Measurements from ENCODE around the gene M1AP. TPM values are rescaled to one million over a fixed set of nuclear protein-coding genes. Genes with fewer than 3 reads are reported as not detected.

The M1AP gene
- polyA plus RNA-seq, 2 of the 4 experiments (the other 2 are of a cell fraction): not detected

DNA sequence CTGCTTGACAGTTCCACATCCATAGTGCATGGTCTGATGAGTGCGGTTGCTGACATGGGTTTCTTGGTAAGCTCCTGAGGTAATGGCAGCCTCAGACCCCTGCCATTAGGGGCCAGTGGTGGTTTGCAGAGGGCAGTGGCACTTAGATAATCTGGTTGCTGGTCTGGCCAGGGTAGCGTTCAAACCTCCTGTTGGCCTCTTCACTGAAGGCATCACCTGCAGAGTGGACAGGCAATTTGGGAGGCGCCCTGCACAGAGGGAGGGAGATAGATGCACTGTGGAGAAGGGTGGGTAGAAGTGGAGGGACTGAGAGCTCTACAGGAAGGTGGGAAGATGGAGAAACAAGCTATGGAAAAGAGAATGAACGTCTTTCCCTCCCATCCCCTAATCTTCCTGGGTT is 114.7 kb downstream of the M1AP start:
- ATAC-seq (no peak), FAIRE-seq (no peak), DNase-seq (ENCODE audit: low read depth in 1 of 2, low spot score in 1 of 2) (no peak)
- ChIA-PET POLR2A (no interaction called here), CTCF (interaction anchor here (0.5 to 8.5 kb wide), 17 partner anchors 11 to 819 kb away, joined by 3 to 92 read pairs (median 6); partner anchors contain the start of genes CCDC142, LBX2, PCGF1 and TTC31)
- no peak overlapping the region for H3K4me3 ChIP-seq
- H3K4me2 ChIP-seq: no peak overlapping the region
- H3K27ac ChIP-seq: no peak overlapping the region
- peaks cover 8% of the 10 kb centered on the region for H3K4me1 ChIP-seq
- WGBS (ENCODE audit: missing lambda C conversion rate): 78% methylated on average over 4 of the region's 4 CpGs
- no peak for TF ChIP-seq FOSB (CRISPR knock-in tag; IDR thresholded peaks at IDR 0.05)
- TF ChIP-seq FOXS1 (CRISPR knock-in tag; IDR thresholded peaks at IDR 0.05): no peak
- TF ChIP-seq ZFP36 (IDR thresholded peaks at IDR 0.05; ENCODE audit: borderline replicate concordance, partially characterized antibody): no peak
- no peak for TF ChIP-seq JUNB (IDR thresholded peaks at IDR 0.05)
- TF ChIP-seq CBX8 (IDR thresholded peaks at IDR 0.05): no peak
- no peak for TF ChIP-seq KDM5A (IDR thresholded peaks at IDR 0.05)
- no peak for TF ChIP-seq CHD2 (IDR thresholded peaks at IDR 0.05; ENCODE audit: low read length, partially characterized antibody)
- no peak for TF ChIP-seq ESRRA (IDR thresholded peaks at IDR 0.05; ENCODE audit: borderline replicate concordance, low read length)
- TF ChIP-seq EP300 (IDR thresholded peaks at IDR 0.05): no peak
- no peak for TF ChIP-seq HEYL (CRISPR knock-in tag; IDR thresholded peaks at IDR 0.05)
- TF ChIP-seq MAFK (IDR thresholded peaks at IDR 0.05; ENCODE audit: partially characterized antibody): no peak
- TF ChIP-seq RARB (CRISPR knock-in tag; IDR thresholded peaks at IDR 0.05): no peak
- no peak for TF ChIP-seq RNF2 (IDR thresholded peaks at IDR 0.05; ENCODE audit: borderline replicate concordance, low read depth)
- no peak for TF ChIP-seq TP53 (CRISPR knock-in tag; IDR thresholded peaks at IDR 0.05)
- TF ChIP-seq GATA3 (IDR thresholded peaks at IDR 0.05; ENCODE audit: borderline replicate concordance): no peak
- TF ChIP-seq, protein P1, sequence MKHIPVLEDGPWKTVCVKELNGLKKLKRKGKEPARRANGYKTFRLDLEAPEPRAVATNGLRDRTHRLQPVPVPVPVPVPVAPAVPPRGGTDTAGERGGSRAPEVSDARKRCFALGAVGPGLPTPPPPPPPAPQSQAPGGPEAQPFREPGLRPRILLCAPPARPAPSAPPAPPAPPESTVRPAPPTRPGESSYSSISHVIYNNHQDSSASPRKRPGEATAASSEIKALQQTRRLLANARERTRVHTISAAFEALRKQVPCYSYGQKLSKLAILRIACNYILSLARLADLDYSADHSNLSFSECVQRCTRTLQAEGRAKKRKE (CRISPR knock-in tag; IDR thresholded peaks at IDR 0.05; ENCODE audit: low read depth): no peak
- TF ChIP-seq HOXB5 (CRISPR knock-in tag; IDR thresholded peaks at IDR 0.05): no peak
- TF ChIP-seq JUN (IDR thresholded peaks at IDR 0.05): no peak
- H3K9me3 ChIP-seq: no peaks in the 10 kb centered on the region

DNA sequence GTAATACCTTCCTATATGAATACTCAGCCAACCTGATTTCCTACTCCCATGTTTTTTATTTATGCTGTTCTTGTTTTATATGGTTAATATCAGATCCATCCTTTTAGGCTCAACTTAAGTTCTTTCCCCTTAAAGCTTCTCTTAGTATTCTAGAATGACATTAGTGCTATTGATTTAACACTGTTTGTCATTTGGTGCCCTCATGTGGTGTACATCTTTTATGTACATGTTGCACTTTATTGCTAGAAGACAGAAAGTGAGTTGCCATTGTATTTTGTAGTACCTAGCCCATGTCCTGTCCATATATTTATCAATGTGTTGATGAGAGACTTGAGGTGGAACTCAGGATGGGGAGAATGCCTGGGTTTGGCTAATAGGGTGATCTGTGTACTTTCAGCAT is 115.9 kb downstream of the M1AP start:
- no peak overlapping the region for H3K4me2 ChIP-seq
- H3K27ac ChIP-seq: no peak overlapping the region
- CTCF ChIA-PET: interaction anchor here (0.7 to 8.5 kb wide), 32 partner anchors 10 to 293 kb away, joined by 3 to 92 read pairs (median 6); partner anchors contain the start of genes C2orf81, CCDC142, LBX2 and LOXL3
- TF ChIP-seq NPAS2 (CRISPR knock-in tag; IDR thresholded peaks at IDR 0.05; ENCODE audit: borderline replicate concordance) (no peak), RNF2 (IDR thresholded peaks at IDR 0.05; ENCODE audit: borderline replicate concordance, low read depth) (no peak), RAD21 (conservative IDR thresholded peaks at IDR 0.05 in 1 of 2, IDR thresholded peaks at IDR 0.05 in 1 of 2) (peak; percentile 74 to 80), MAFK (IDR thresholded peaks at IDR 0.05; ENCODE audit: partially characterized antibody) (peak; percentile 82), GATA3 (IDR thresholded peaks at IDR 0.05; ENCODE audit: borderline replicate concordance) (no peak), MYC (IDR thresholded peaks at IDR 0.05; ENCODE audit: borderline replicate concordance, low read length) (no peak), EHF (CRISPR knock-in tag; IDR thresholded peaks at IDR 0.05) (no peak), CBX2 (IDR thresholded peaks at IDR 0.05; ENCODE audit: borderline replicate concordance, low read depth) (no peak), SMC3 (IDR thresholded peaks at IDR 0.05) (peak; percentile 50)
- TF ChIP-seq, protein P2, sequence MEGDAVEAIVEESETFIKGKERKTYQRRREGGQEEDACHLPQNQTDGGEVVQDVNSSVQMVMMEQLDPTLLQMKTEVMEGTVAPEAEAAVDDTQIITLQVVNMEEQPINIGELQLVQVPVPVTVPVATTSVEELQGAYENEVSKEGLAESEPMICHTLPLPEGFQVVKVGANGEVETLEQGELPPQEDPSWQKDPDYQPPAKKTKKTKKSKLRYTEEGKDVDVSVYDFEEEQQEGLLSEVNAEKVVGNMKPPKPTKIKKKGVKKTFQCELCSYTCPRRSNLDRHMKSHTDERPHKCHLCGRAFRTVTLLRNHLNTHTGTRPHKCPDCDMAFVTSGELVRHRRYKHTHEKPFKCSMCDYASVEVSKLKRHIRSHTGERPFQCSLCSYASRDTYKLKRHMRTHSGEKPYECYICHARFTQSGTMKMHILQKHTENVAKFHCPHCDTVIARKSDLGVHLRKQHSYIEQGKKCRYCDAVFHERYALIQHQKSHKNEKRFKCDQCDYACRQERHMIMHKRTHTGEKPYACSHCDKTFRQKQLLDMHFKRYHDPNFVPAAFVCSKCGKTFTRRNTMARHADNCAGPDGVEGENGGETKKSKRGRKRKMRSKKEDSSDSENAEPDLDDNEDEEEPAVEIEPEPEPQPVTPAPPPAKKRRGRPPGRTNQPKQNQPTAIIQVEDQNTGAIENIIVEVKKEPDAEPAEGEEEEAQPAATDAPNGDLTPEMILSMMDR (IDR thresholded peaks at IDR 0.05): peak; percentile 70
- POLR2A ChIA-PET: interaction anchor here (1.0 to 1.9 kb wide), 3 partner anchors 49 to 92 kb away, joined by 3 to 6 read pairs (median 4); partner anchors contain the start of genes CCDC142 and TTC31
- FAIRE-seq: no peak
- H3K9me3 ChIP-seq: no peaks in the 10 kb centered on the region
- no peak for ATAC-seq
- peaks cover 17% of the 10 kb centered on the region for H3K4me1 ChIP-seq
- H3K4me3 ChIP-seq: no peak overlapping the region
- DNase-seq (ENCODE audit: low read depth in 1 of 2, low spot score in 1 of 2): peak; percentile 55 to 75
